ENCODE data around the gene KRTAP12-4.
"Not testable (repeated sequence)": the region's sequence is repeated elsewhere in the genome, so short reads cannot be mapped to it uniquely, and the experiment has no call there.

Gene KRTAP12-4

GRCh38 chr21:44682580-44683151 lies 28.2 kb upstream of the KRTAP12-4 start:
- no peak for TF ChIP-seq JUND (IDR thresholded peaks at IDR 0.05; ENCODE audit: low read depth)
- DNase-seq (ENCODE audit: low read depth in 1 of 2, low spot score in 1 of 2), result no peak
- in situ Hi-C loops (cut with HindIII; ENCODE audit: low pct_unique_long_range_greater_than_20kb, low sequenced_read_pairs), result no loop called here

DNA sequence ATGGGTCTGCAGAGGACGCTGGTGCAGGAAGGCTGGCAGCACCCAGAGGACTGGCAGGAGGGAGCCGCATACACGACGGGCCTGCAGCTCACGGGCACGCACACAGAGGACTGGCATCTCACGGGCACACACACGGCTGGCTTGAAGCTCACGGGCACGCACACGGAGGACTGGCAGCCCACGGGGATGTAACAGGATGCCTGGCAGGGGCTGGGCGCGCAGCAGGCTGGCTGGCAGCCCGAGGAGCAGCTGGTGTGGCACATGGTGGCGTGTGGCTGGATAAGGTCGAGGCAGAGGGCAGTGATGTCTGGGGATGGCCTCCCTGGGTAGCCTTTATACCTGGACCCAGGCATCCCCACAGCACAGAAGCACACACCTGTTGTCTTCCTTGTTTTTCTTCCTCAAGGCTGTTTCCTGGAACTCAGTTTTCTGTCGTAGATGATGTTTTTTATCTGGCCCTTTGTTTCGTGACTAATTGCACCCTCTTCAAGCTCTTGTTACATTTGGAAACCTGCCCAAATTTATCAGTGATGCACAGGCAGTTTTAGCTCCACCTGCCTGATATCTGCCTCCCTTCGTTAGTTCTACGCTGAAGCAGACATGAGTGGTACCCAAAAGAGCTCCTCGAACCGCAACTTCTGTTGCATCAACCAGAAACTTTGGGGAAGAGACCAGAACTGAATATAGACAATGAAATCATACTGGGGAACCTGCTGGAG lies 27.6 kb upstream of the KRTAP12-4 start, which contains the start of gene KRTAP12-1:
Gene KRTAP12-1, minus strand, starts transcription at position 303 of the 719 bp plus-strand sequence. Its CDS starts 40 bp downstream, at position 263.
- in situ Hi-C loops (cut with HindIII; ENCODE audit: low pct_unique_long_range_greater_than_20kb, low sequenced_read_pairs), result no loop called here
- TF ChIP-seq JUND (IDR thresholded peaks at IDR 0.05; ENCODE audit: low read depth), result no peak
- DNase-seq (ENCODE audit: low read depth in 1 of 2, low spot score in 1 of 2), result no peak

DNA sequence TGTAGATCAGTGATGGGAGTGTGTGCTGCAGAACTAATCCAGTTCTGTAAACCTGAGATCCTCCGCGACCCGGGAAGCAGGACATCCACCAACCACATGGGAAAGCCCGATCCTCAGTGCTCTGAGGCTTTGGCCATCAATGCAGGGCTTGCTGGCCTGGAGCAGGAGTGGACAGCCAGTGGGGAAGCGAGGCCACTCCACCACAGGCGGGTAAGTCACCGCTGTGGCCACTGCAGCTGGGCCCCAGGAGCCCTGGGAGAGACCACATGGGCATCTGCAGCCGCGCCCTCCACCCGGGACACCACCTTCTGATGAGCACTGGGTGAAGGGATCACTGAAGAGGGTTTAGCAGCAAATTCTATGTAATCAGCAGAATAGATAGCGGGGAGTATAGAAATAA lies 26.7 kb upstream of the KRTAP12-4 start:
- no peak for TF ChIP-seq JUND (IDR thresholded peaks at IDR 0.05; ENCODE audit: low read depth)
- no peak for DNase-seq (ENCODE audit: low read depth in 1 of 2, low spot score in 1 of 2)
- in situ Hi-C loops (cut with HindIII; ENCODE audit: low pct_unique_long_range_greater_than_20kb, low sequenced_read_pairs), result no loop called here

- no peak for TF ChIP-seq JUND (IDR thresholded peaks at IDR 0.05; ENCODE audit: low read depth)
- in situ Hi-C loops (cut with HindIII; ENCODE audit: low pct_unique_long_range_greater_than_20kb, low sequenced_read_pairs), result no loop called here
- no peak for DNase-seq (ENCODE audit: low read depth in 1 of 2, low spot score in 1 of 2)
Measured at GRCh38 chr21:44677881-44678280, 23.4 kb upstream of the KRTAP12-4 start.

DNA sequence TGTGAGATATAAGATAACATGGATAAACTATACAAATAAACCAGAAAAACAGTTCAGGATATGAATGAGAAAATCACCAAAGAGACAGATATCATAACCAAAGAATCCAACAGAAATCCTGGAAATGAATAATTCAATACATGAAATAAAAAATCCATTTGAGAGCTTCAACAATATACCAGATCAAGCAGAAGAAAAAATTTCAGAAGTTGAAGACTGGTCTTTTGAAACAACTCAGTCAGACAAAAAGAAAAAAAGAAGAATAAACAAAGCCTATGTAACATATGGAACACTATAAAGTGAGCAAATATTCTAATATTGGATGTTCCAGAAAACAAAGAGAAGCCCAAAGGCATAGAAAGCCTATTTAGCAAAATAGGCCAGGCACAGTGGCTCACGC lies 17.5 kb upstream of the KRTAP12-4 start:
- no peak for DNase-seq (ENCODE audit: low read depth in 1 of 2, low spot score in 1 of 2)
- TF ChIP-seq JUND (IDR thresholded peaks at IDR 0.05; ENCODE audit: low read depth), result no peak
- in situ Hi-C loops (cut with HindIII; ENCODE audit: low pct_unique_long_range_greater_than_20kb, low sequenced_read_pairs), result no loop called here

GRCh38 chr21:44670642-44671432 lies 16.4 kb upstream of the KRTAP12-4 start:
- no peak for TF ChIP-seq JUND (IDR thresholded peaks at IDR 0.05; ENCODE audit: low read depth)
- DNase-seq (ENCODE audit: low read depth in 1 of 2, low spot score in 1 of 2), result no peak
- in situ Hi-C loops (cut with HindIII; ENCODE audit: low pct_unique_long_range_greater_than_20kb, low sequenced_read_pairs), result no loop called here

GRCh38 chr21:44667612-44668011 lies 13.2 kb upstream of the KRTAP12-4 start:
- DNase-seq (ENCODE audit: low read depth in 1 of 2, low spot score in 1 of 2), result no peak
- TF ChIP-seq JUND (IDR thresholded peaks at IDR 0.05; ENCODE audit: low read depth), result no peak
- in situ Hi-C loops (cut with HindIII; ENCODE audit: low pct_unique_long_range_greater_than_20kb, low sequenced_read_pairs), result no loop called here

DNA sequence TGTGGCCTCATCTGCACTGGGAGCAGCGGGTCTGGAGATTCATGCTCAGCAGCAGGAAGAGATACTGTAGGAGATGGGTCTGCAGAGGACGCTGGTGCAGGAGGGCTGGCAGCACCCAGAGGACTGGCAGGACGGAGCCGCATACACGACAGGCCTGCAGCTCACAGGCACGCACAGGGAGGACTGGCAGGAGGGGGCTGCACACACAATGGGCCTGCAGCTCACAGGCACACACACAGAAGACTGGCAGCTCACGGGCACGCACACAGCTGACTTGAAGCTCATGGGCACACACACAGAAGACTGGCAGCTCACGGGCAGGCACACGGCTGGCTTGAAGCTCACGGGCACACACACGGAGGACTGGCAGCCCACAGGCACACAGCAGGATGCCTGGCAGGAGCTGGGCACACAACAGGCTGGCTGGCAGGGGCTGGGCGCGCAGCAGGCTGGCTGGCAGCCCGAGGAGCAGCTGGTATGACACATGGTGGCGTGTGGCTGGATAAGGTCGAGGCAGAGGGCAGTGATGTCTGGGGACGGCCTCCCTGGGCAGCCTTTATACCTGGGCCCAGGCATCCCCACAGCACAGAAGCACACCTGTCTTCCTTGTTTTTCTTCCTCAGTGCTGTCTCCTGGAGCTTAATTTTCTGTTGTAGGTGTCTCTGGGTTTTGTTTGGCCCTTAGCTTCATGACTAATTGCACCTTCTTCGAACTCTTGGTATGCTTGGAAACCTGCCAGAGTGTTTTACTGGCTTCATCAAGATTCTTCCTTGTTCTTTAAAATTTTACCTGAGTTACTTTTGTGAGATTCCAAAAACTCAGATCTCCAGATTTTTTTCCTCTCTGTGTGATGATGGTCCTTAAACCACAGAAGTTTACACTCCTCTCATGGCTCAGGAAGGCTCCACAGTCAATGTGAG lies 12.2 kb upstream of the KRTAP12-4 start, which contains the start of gene KRTAP12-2:
Gene KRTAP12-2, minus strand, starts transcription at position 527 of the 920 bp plus-strand sequence. Its CDS starts 41 bp downstream, at position 486.
- TF ChIP-seq JUND (IDR thresholded peaks at IDR 0.05; ENCODE audit: low read depth), result no peak
- DNase-seq (ENCODE audit: low read depth in 1 of 2, low spot score in 1 of 2), result no peak
- in situ Hi-C loops (cut with HindIII; ENCODE audit: low pct_unique_long_range_greater_than_20kb, low sequenced_read_pairs), result no loop called here

DNA sequence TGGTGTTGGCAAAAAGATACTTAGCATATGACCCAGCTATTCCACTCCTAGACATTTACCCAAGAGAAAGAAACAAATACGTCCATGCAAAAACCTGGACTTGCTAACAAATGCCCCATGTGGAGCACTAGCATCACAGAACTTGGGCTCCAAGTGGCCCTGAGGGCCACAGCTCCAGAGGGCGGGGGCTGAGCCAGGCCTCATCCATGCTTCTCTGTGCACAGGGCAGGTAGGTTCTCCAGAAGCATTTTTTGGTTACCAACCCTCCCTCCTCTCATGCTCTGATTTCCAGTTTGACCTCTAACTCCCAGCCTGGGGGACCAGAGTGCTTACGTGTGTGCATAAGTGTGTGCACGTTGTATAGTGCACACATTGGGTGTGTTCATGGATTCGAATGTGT lies 10.2 kb upstream of the KRTAP12-4 start:
- DNase-seq (ENCODE audit: low read depth in 1 of 2, low spot score in 1 of 2), result no peak
- TF ChIP-seq JUND (IDR thresholded peaks at IDR 0.05; ENCODE audit: low read depth), result no peak
- in situ Hi-C loops (cut with HindIII; ENCODE audit: low pct_unique_long_range_greater_than_20kb, low sequenced_read_pairs), result no loop called here

GRCh38 chr21:44661567-44661966 lies 7.1 kb upstream of the KRTAP12-4 start:
- DNase-seq (ENCODE audit: low read depth in 1 of 2, low spot score in 1 of 2); in situ Hi-C loops (cut with HindIII; ENCODE audit: low pct_unique_long_range_greater_than_20kb, low sequenced_read_pairs): not testable (repeated sequence)

GRCh38 chr21:44658913-44659595 lies 4.6 kb upstream of the KRTAP12-4 start:
- no peak for TF ChIP-seq JUND (IDR thresholded peaks at IDR 0.05; ENCODE audit: low read depth)
- DNase-seq (ENCODE audit: low read depth in 1 of 2, low spot score in 1 of 2), result no peak
- in situ Hi-C loops (cut with HindIII; ENCODE audit: low pct_unique_long_range_greater_than_20kb, low sequenced_read_pairs), result no loop called here

DNA sequence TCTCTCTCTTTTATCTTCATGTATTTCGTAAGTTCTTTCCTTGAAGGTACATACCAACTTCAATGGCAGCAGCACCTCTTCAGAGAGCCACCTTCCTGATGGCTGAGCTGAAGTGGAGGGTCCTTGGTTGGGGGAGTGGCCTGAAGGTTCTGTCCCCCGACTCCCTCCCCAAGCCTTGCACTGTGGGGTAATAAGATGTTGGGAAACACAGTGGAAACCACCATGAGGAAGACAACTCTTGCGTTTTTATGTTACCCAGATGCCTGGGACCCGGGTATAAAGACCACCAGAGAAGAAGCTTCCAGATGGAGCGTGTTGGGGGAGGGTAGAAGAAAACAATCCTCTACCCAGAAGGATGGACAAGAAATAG lies 4.1 kb upstream of the KRTAP12-4 start:
- TF ChIP-seq JUND (IDR thresholded peaks at IDR 0.05; ENCODE audit: low read depth), result no peak
- no peak for DNase-seq (ENCODE audit: low read depth in 1 of 2, low spot score in 1 of 2)
- in situ Hi-C loops (cut with HindIII; ENCODE audit: low pct_unique_long_range_greater_than_20kb, low sequenced_read_pairs), result no loop called here

Measured in T47D (cell line).